Stimulated activated CD4-positive, alpha-beta T cell treated with anti-CD3 and anti-CD28 coated beads, Interleukin-1b, Interleukin-23, amount 100 ng/mL, for 24 hours (primary cell): Measurements from ENCODE around the gene LEFTY2.
"Not testable (repeated sequence)": the region's sequence is repeated elsewhere in the genome, so short reads cannot be mapped to it uniquely, and the experiment has no call there.

Experiments
- DNase-seq, 4 experiments: peaks; one replicate each; pipeline ENCODE4 v3.0.0-alpha.2; 2020; ENCODE audit warnings: low read depth in 4 of 4, low spot score in 1 of 4

LEFTY2 gene

GRCh38 chr1:225953315-225953714, 12.3 kb upstream of the LEFTY2 start:
- DNase-seq, result no peak

GRCh38 chr1:225950905-225951497, 10.0 kb upstream of the LEFTY2 start:
- no peak for DNase-seq

- DNase-seq, result no peak
These were observed 8.0 kb upstream of the LEFTY2 start for GRCh38 chr1:225949041-225949440.

- no peak for DNase-seq
These were observed 5.8 kb upstream of the LEFTY2 start for GRCh38 chr1:225946803-225947202.

GRCh38 chr1:225946082-225946620, 5.1 kb upstream of the LEFTY2 start:
- no peak for DNase-seq

- no peak for DNase-seq
These were observed 4.5 kb upstream of the LEFTY2 start for GRCh38 chr1:225945564-225945963.

GRCh38 chr1:225944951-225945350, 3.9 kb upstream of the LEFTY2 start:
- DNase-seq, result no peak

- no peak for DNase-seq
These were observed 3.4 kb upstream of the LEFTY2 start for GRCh38 chr1:225944387-225944786.

- no peak for DNase-seq
These were observed 2.6 kb upstream of the LEFTY2 start for GRCh38 chr1:225943582-225943981.

- no peak for DNase-seq
These were observed 1.6 kb upstream of the LEFTY2 start for GRCh38 chr1:225942574-225942973.

- no peak for DNase-seq
These were observed 862 bp upstream of the LEFTY2 start for GRCh38 chr1:225941942-225942222.

- DNase-seq, result no peak
These were observed 452 bp downstream of the LEFTY2 start for GRCh38 chr1:225940385-225941151.

- not testable (repeated sequence) for DNase-seq
These were observed 1.1 kb downstream of the LEFTY2 start for GRCh38 chr1:225939939-225940310.

- not testable (repeated sequence) for DNase-seq
These were observed 1.7 kb downstream of the LEFTY2 start for GRCh38 chr1:225939097-225939938.

GRCh38 chr1:225937048-225937968, 3.7 kb downstream of the LEFTY2 start:
- DNase-seq, result no peak

GRCh38 chr1:225936523-225936922, 4.5 kb downstream of the LEFTY2 start:
- DNase-seq, result no peak

- not testable (repeated sequence) for DNase-seq
These were observed 4.9 kb downstream of the LEFTY2 start for GRCh38 chr1:225936086-225936485.

- DNase-seq, result no peak
These were observed 6.3 kb downstream of the LEFTY2 start for GRCh38 chr1:225934711-225935110.

- DNase-seq, result no peak
These were observed 7.9 kb downstream of the LEFTY2 start for GRCh38 chr1:225933072-225933471.

- DNase-seq, result no peak
These were observed 9.5 kb downstream of the LEFTY2 start for GRCh38 chr1:225931270-225932136.
